Measurements from ENCODE around the gene BUB3. TPM values are rescaled to one million over a fixed set of nuclear protein-coding genes. Genes with fewer than 3 reads are reported as not detected.

The BUB3 gene
- total RNA-seq, 1 donor: 134 TPM

DNA sequence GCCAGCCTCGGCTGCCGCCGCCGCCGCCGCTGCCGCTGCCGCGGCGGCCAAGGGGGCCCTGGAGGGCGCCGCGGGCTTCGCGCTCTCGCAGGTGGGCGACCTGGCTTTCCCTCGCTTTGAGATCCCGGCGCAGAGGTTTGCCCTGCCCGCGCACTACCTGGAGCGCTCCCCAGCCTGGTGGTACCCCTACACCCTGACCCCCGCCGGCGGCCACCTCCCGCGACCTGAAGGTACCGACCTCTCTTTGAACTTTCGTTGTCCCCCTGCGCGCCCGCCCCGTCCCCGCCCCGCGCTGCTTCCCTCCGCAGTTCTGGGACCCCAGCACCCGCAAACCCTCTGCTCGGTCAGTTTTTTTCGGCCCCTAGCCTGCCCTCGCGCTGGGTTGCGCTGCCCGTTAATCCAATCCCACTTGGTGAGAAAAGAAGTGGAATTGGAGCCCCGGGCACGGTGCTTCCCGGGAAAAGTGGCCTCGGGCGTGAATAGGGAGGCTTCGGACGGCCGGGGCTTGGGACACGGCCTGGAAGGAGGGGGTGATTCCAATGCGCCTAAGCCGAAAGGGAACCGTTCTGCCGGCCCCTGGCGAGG, 17.9 kb upstream of the BUB3 start:
- no peak overlapping the region for H3K4me3 ChIP-seq (ENCODE audit: low read depth, low read length)
- TF ChIP-seq, protein P1, sequence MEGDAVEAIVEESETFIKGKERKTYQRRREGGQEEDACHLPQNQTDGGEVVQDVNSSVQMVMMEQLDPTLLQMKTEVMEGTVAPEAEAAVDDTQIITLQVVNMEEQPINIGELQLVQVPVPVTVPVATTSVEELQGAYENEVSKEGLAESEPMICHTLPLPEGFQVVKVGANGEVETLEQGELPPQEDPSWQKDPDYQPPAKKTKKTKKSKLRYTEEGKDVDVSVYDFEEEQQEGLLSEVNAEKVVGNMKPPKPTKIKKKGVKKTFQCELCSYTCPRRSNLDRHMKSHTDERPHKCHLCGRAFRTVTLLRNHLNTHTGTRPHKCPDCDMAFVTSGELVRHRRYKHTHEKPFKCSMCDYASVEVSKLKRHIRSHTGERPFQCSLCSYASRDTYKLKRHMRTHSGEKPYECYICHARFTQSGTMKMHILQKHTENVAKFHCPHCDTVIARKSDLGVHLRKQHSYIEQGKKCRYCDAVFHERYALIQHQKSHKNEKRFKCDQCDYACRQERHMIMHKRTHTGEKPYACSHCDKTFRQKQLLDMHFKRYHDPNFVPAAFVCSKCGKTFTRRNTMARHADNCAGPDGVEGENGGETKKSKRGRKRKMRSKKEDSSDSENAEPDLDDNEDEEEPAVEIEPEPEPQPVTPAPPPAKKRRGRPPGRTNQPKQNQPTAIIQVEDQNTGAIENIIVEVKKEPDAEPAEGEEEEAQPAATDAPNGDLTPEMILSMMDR (IDR thresholded peaks at IDR 0.05; ENCODE audit: insufficient read depth, low read depth, low read length): no peak
- DNase-seq (ENCODE audit: low read depth): no peak

DNA sequence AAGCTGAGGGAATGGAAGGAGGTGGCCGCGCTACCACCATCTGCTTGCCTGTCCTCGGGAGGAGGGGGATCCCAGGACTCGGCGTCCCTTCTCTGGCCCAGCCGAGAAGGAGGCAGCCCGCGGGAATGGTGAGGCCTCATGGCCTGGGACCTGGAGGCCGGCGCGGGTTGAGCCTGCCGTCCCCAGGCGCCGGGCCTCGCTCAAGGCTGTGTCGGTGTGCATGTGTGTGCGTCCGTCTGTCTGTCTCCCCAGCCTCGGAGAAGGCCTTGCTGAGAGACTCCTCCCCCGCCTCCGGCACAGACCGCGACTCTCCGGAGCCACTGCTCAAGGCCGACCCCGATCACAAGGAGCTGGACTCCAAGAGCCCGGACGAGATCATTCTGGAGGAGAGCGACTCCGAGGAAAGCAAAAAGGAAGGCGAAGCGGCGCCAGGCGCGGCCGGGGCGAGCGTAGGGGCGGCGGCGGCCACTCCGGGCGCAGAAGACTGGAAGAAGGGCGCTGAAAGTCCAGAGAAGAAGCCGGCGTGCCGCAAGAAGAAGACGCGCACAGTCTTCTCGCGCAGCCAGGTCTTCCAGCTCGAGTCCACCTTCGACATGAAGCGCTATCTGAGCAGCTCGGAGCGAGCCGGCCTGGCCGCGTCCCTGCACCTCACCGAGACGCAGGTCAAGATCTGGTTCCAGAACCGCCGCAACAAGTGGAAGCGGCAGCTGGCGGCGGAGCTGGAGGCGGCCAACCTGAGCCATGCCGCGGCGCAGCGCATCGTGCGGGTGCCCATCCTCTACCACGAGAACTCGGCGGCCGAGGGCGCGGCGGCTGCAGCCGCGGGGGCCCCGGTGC, 17.2 kb upstream of the BUB3 start:
- no peak overlapping the region for H3K4me3 ChIP-seq (ENCODE audit: low read depth, low read length)
- DNase-seq (ENCODE audit: low read depth): peak; percentile 11
- TF ChIP-seq, protein P1 (IDR thresholded peaks at IDR 0.05; ENCODE audit: insufficient read depth, low read depth, low read length): no peak

DNA sequence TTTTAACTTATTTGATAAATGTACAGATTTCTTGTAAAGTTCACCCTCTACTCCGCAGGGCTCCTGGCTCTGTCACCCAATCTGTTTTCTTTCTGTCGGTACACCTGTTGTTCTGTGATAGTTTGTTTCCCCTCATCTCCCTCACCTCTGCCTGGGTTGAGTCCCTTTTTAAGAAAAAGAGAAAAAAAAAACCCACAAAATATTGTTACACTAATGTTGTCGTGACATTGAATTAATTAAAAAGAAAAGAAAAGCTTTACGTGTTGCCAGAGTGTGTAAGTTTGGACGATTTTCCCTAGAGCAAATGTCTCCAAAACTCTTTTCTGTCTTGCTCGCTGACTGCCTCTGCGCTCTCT, 15.1 kb upstream of the BUB3 start:
- TF ChIP-seq, protein P1 (IDR thresholded peaks at IDR 0.05; ENCODE audit: insufficient read depth, low read depth, low read length): no peak
- no peak overlapping the region for H3K4me3 ChIP-seq (ENCODE audit: low read depth, low read length)
- no peak for DNase-seq (ENCODE audit: low read depth)

DNA sequence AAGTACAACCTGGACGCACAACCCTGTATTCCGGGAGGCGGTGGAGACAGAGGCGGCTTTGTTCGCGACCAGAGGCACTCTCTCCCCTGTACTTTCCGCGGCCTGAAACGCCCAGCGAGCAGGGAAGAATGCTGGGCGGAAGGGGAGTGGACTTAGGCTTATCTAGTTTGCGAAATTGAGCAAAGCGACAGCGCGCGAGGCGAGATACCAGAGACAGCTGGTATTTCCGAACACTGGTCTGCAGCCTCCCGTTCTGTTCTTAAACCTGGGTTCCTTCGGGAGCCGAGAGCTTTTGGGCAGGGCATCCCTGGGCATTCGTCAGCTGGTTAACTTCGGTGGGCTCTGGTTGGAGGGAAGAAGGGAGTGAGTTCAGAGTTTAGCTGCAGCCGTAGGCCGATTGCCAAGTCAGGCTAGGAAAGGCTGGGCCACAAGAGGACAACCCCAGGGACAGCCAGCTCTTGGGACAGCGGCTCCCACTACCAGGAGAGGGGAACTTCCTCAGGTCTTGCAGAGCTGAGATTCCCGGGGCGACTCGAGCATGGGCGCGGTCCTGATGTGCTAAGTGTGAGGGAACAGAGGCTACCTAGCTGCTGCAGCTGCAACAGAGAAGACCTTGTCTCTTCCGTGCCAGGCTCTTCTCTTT, 14.6 kb upstream of the BUB3 start:
- DNase-seq (ENCODE audit: low read depth): peak; percentile 45
- peak overlapping the region; percentile 6 for H3K4me3 ChIP-seq (ENCODE audit: low read depth, low read length)
- TF ChIP-seq, protein P1 (IDR thresholded peaks at IDR 0.05; ENCODE audit: insufficient read depth, low read depth, low read length): no peak

DNA sequence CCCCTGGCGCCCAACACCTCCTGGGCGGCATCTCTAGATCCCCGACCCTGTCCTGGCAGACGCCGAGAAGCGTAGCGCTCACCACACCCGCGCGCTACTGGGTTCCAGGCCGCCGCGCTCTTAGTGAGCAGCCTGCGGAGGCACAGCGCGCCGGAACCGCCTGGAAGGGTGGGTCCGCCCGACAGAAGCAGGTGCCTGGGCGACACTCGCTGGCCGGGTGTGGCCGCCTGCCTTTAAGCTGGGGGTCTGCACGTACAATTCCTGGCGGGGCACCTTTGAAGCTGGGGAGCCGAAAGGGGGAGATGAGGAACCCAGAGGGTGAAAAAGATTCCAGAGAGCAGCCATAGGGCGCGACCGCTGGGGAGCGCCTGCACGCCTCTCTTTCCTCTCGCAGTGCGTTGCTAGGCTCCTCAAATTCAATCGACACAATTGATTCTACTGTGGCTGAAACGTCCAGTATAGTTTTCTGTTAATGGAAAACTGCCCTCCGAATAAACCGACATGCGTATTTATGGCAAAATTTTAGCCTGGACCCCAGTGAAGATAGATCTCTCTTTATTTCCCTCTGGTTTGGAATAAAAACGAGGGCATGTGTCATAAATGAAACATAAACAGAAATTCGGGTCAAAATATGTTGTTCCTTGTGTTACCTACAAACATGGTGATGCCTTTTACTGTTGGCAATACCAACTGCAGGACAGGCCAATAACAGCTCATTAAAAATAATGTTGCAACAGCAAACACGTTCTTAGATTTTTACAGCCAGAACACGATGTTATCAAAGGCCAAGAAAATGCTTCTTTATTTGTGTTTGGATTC, 13.8 kb upstream of the BUB3 start:
- TF ChIP-seq, protein P1 (IDR thresholded peaks at IDR 0.05; ENCODE audit: insufficient read depth, low read depth, low read length): no peak
- DNase-seq (ENCODE audit: low read depth): no peak

DNA sequence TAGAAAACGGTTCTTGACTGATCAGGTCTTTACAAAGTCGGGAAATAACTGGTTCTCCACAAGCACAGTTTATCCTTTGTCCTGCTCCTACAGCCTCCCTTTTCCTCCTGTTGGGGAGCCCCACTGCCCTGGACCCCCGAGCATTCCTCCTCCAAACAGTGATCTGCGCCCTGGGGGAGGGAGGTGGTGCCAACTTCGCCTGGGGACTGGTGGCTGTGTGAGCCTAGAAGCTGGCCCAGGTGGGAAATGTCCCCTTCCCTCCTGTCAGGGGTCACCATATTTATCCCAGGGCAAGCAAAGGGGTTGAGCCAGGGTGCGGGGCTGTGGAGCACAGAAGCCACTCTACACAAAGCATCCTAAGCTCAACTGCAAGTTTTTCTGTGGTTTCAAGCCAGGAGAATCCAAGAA, 13.2 kb upstream of the BUB3 start:
- DNase-seq (ENCODE audit: low read depth): no peak
- TF ChIP-seq, protein P1 (IDR thresholded peaks at IDR 0.05; ENCODE audit: insufficient read depth, low read depth, low read length): no peak
- no peak overlapping the region for H3K4me3 ChIP-seq (ENCODE audit: low read depth, low read length)

More for the DNA sequence above, 13.8 kb upstream of the BUB3 start:
- no peak overlapping the region for H3K4me3 ChIP-seq (ENCODE audit: low read depth, low read length)
